Memory B cell (primary cell): ENCODE data around the gene CEP162.
A peak's percentile ranks its signal among the peaks of the same experiment; 100 is the strongest.

Experiments
- ATAC-seq: fragments of 150-1000 bp; cut with Tn5 transposase; 2 replicates; pipeline ENCODE4 v1.10.0; 2021; ENCODE audit warnings: low read depth, mild to moderate bottlenecking, moderate library complexity
- DNase-seq, 2 donors: peaks; one replicate each; pipeline ENCODE4 v3.0.0; 2022; ENCODE audit warnings: low spot score in 2 of 2
- H3K27ac Mint-ChIP-seq: one replicate; pipeline ENCODE4 v1.8.0; 2022; ENCODE audit warnings: mild to moderate bottlenecking, moderate library complexity, mixed read lengths
- H3K27me3 Mint-ChIP-seq: one replicate; pipeline ENCODE4 v1.8.0; 2022; ENCODE audit warnings: mixed read lengths
- H3K36me3 Mint-ChIP-seq: one replicate; pipeline ENCODE4 v1.8.0; 2022; ENCODE audit warnings: mild to moderate bottlenecking, mixed read lengths
- H3K4me1 Mint-ChIP-seq: one replicate; pipeline ENCODE4 v1.8.0; 2022; ENCODE audit warnings: mixed read lengths
- H3K4me3 Mint-ChIP-seq: one replicate; pipeline ENCODE4 v1.8.0; 2022; ENCODE audit warnings: mild to moderate bottlenecking, moderate library complexity, mixed read lengths
- H3K9me3 Mint-ChIP-seq: one replicate; pipeline ENCODE4 v1.8.0; 2022; ENCODE audit warnings: mixed read lengths

CEP162 gene, protein sequence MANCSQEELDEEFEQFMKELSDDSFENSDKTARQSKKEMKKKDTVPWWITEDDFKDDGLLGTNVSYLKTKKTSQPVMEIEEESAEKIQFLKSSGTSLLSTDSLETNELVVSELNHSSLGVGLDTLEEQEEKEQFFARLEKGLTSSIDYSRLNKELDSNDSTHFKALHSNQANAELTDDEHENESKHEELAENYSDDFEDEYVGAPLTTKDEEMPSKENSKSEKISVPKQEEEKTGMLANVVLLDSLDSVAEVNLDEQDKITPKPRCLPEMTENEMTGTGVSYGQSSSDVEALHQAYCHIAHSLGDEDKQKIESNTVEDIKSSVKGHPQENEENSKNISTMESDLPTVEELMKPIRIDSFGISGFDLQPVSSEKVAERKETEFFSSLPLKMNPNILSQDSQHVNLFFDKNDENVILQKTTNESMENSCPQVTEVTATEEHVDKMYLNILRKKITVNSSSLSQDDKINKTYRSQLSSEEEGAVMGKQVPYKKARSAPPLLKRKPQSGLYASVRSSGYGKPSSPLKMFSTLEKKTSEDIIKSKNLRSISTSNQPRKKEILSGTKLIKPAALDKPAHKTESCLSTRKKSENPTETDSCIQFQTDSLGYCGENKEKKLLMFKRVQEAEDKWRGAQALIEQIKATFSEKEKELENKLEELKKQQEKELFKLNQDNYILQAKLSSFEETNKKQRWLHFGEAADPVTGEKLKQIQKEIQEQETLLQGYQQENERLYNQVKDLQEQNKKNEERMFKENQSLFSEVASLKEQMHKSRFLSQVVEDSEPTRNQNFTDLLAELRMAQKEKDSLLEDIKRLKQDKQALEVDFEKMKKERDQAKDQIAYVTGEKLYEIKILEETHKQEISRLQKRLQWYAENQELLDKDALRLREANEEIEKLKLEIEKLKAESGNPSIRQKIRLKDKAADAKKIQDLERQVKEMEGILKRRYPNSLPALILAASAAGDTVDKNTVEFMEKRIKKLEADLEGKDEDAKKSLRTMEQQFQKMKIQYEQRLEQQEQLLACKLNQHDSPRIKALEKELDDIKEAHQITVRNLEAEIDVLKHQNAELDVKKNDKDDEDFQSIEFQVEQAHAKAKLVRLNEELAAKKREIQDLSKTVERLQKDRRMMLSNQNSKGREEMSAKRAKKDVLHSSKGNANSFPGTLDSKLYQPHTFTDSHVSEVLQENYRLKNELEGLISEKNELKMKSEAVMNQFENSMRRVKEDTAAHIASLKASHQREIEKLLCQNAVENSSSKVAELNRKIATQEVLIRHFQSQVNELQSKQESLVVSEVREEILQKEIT (N-terminal part only)

DNA sequence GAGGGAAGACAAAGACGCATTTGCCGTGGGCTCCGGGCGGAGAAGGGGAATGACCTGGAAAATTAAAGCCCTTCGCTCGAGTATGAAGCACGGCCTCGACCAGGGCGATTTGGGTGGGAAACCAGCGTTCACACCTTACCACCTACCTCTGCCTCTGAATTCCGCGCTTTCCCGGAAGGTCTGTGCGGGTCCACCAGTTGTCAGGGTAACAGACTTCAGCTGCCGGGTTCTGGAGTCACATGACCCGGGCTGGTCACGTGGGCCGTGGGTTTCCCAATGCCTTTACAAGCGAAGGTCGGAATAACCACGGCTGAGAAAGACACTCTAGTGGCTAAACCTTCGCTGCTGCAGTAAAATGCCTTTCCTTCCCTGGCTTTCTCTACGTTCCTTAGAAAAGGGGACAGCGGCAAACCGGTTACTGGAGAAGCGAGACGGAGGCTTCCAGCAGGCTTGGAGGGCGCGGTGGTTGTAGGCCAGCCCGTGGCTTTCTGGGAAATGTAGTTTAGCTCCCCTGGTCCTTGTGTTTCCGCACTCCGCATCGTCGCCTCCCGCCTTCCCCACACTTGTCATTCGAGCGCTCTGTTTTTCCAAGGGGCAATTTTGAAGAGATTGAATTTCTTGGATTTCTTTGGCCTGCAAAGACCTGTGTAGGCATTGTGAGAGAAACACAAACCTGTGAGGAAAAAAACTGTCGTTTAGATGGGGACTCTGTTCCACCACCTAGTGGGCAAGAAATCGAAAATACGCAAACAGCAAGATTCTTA is at the start of gene CEP162:
TSS of gene CEP162 (minus strand) at position 210 of the 764 bp plus-strand sequence. CDS start 1,250 bp downstream, outside the sequence.
- H3K4me3 Mint-ChIP-seq, result peak within 1 kb of the TSS; percentile 97
- ATAC-seq (peak; percentile 88), DNase-seq (peak; percentile 76 to 87)
- peaks cover 11% of the 10 kb centered on the region for H3K4me1 Mint-ChIP-seq
- H3K27ac Mint-ChIP-seq, result peak within 1 kb of the TSS; percentile 93
- no peaks in the 10 kb centered on the region for H3K9me3 Mint-ChIP-seq
- peaks cover 3% of the 10 kb centered on the region for H3K27me3 Mint-ChIP-seq
- peaks cover 1% of the 10 kb centered on the region for H3K36me3 Mint-ChIP-seq

DNA sequence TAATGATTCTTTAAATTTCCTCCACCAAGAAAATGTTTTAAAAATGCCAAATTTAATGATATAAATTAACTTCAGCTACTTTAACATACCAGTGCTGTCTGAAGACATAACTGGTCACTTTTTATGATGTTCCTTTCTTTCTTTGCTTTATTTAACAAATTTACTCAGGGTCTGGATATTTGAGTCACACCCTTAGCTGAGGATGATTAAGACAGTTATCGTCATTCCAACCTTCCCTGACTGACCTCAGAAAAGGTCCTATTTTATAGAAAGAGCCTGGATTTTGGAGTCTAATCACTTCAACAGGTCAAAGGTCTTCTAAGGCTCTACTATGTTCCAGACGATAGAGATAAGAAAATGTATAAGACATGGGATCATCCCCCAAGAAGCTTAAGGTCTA is 47.4 kb upstream of the CEP162 start:
- no peaks in the 10 kb centered on the region for H3K36me3 Mint-ChIP-seq
- H3K9me3 Mint-ChIP-seq, result no peaks in the 10 kb centered on the region
- DNase-seq (no peak), ATAC-seq (no peak)
- H3K4me3 Mint-ChIP-seq, result no peak overlapping the region
- no peak overlapping the region for H3K27ac Mint-ChIP-seq
- H3K4me1 Mint-ChIP-seq, result no peaks in the 10 kb centered on the region
- peaks cover 13% of the 10 kb centered on the region for H3K27me3 Mint-ChIP-seq

- no peaks in the 10 kb centered on the region for H3K4me1 Mint-ChIP-seq
- H3K4me3 Mint-ChIP-seq, result no peak overlapping the region
- DNase-seq (no peak), ATAC-seq (no peak)
- no peak overlapping the region for H3K27ac Mint-ChIP-seq
- H3K36me3 Mint-ChIP-seq, result no peaks in the 10 kb centered on the region
- peaks cover 1% of the 10 kb centered on the region for H3K9me3 Mint-ChIP-seq
- H3K27me3 Mint-ChIP-seq, result peaks cover 15% of the 10 kb centered on the region
These were observed 45.8 kb upstream of the CEP162 start for GRCh38 chr6:84273048-84273809.

- Mint-ChIP-seq H3K4me1 (no peaks in the 10 kb centered on the region), H3K27ac (no peak overlapping the region), H3K36me3 (no peaks in the 10 kb centered on the region), H3K27me3 (peaks cover 15% of the 10 kb centered on the region), H3K4me3 (no peak overlapping the region), H3K9me3 (peaks cover 1% of the 10 kb centered on the region)
- no peak for ATAC-seq
- no peak for DNase-seq
These were observed 44.9 kb upstream of the CEP162 start for GRCh38 chr6:84272298-84272697.

DNA sequence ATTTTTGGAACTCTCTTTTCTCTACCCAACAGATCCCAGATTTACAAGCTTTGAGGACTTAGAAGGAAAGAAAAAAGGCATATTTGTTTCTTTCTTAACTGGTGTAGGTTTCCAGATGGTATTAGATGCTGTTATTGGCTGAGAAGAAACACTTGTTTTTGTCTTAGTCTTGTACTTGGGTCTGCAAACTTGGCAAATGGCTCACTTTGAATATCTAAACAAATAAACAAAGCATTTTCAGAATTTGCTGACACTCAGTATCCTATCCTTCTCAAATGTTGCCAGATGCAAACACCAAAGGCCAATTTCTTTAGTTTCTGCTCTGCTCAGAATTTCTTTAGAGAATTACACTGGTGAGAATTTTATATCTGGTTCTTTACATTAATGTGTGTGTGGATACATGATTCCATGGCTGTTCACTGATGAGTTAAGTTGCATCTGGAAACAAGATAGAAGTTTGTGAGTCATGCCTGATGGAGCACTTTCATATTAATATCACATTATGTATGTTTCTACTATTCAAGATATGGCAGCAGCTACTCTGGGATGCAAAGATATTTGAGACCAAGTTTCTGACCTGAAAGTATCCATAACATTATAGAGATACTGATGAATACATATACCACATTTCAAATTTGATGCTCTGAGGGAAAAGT is 43.7 kb upstream of the CEP162 start:
- Mint-ChIP-seq H3K27ac (no peak overlapping the region), H3K9me3 (peaks cover 1% of the 10 kb centered on the region), H3K36me3 (no peaks in the 10 kb centered on the region), H3K4me3 (no peak overlapping the region), H3K4me1 (no peaks in the 10 kb centered on the region), H3K27me3 (peaks cover 15% of the 10 kb centered on the region)
- no peak for ATAC-seq
- no peak for DNase-seq

GRCh38 chr6:84269947-84270733 is 42.7 kb upstream of the CEP162 start:
- no peak overlapping the region for H3K27ac Mint-ChIP-seq
- ATAC-seq, result no peak

GRCh38 chr6:84268781-84269180 is 41.3 kb upstream of the CEP162 start:
- Mint-ChIP-seq H3K4me3 (no peak overlapping the region), H3K36me3 (no peaks in the 10 kb centered on the region), H3K27me3 (peaks cover 15% of the 10 kb centered on the region), H3K27ac (no peak overlapping the region), H3K9me3 (peaks cover 1% of the 10 kb centered on the region), H3K4me1 (no peaks in the 10 kb centered on the region)
- ATAC-seq (no peak), DNase-seq (no peak)

More at GRCh38 chr6:84269947-84270733, 42.7 kb upstream of the CEP162 start:
- Mint-ChIP-seq H3K27me3 (peaks cover 17% of the 10 kb centered on the region), H3K4me1 (no peaks in the 10 kb centered on the region), H3K36me3 (no peaks in the 10 kb centered on the region), H3K4me3 (no peak overlapping the region), H3K9me3 (peaks cover 1% of the 10 kb centered on the region)
- no peak for DNase-seq

DNA sequence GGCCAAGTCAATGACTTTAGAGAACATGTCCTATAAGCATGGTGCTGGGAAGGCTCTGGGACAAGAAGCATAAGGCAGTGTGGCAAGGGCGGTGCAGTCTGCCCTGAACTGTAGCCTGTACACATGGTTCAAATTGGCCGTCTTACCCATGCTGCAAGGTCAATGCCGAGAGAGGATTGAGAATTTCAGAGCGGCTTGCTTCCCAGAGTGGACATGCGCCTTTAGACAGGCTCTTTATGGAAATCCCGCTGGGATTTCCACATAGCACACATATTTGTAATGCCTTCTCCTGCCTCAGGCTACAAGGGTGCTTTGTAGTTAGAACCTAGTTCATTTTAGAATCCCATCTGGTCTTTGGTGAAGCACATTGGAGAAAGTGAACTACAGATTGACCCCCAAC is 36.1 kb upstream of the CEP162 start:
- DNase-seq (no peak), ATAC-seq (no peak)
- Mint-ChIP-seq H3K9me3 (no peaks in the 10 kb centered on the region), H3K4me3 (no peak overlapping the region), H3K36me3 (no peaks in the 10 kb centered on the region), H3K4me1 (no peaks in the 10 kb centered on the region), H3K27me3 (peaks cover 2% of the 10 kb centered on the region), H3K27ac (no peak overlapping the region)

DNA sequence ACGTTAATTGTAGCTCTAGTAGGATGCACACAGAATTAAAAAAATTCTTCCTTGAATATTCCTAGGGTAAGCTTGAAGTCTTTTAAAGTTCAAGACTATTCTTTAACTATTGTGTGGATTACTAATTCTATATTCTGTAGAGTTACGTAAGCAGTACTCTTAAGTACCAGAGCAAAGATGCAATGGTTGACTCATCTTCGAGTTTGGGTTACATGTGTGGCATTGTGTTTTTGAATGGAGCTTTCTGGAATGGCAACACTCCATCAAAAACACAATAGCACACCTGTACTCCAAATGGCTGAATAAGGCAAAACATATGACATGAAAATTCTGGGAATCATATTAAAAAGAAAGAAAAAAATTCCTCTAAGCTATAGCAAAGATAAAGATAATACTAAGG is 33.5 kb upstream of the CEP162 start:
- Mint-ChIP-seq H3K27ac (no peak overlapping the region), H3K4me3 (no peak overlapping the region), H3K9me3 (no peaks in the 10 kb centered on the region), H3K36me3 (no peaks in the 10 kb centered on the region), H3K27me3 (peaks cover 2% of the 10 kb centered on the region), H3K4me1 (no peaks in the 10 kb centered on the region)
- no peak for DNase-seq
- no peak for ATAC-seq

DNA sequence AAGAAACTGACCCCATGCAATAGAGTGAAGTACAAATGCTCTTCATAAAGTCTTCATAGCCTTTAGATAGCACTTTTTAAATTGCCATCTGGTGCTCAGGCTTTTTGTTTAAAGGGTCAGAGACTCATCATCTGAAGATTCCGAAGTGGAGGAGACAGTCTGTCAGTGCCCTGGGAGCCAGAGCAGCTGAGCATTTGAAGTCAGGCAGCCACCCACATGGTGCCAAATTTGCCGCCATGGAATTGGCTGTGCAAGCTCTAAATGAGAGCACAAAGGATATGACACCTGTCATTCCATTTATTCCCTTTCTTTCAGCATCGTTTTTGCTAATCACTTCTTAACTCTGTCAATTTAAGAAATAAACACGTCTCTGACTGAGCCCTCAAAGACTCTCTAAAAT is 32.8 kb upstream of the CEP162 start:
- no peak for ATAC-seq

DNA sequence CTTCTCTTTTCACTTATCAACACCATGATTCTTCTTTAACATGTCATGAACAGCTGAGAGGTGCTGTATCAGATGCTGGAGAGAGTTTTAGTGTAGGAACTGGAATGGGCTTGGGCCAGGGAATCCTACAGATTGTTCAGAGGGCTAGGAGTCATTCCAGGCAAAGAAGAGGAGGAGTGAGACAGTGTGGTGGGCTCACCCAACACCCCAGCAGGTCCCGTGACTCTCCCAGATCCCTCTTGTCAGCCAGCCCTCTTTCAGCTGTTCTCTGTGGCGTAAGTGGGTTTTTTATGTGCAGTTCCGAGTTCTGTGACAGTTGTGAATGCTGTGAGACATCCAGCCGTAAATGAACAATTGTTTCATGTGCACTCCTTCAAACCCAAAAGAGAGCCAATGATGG is 31.4 kb upstream of the CEP162 start:
- DNase-seq, result no peak
- H3K36me3 Mint-ChIP-seq, result no peaks in the 10 kb centered on the region
- ATAC-seq, result no peak
- H3K4me3 Mint-ChIP-seq, result no peak overlapping the region
- H3K27me3 Mint-ChIP-seq, result peaks cover under 1% of the 10 kb centered on the region
- H3K27ac Mint-ChIP-seq, result no peak overlapping the region
- no peaks in the 10 kb centered on the region for H3K4me1 Mint-ChIP-seq
- H3K9me3 Mint-ChIP-seq, result no peaks in the 10 kb centered on the region

More for the DNA sequence above, 32.8 kb upstream of the CEP162 start:
- no peaks in the 10 kb centered on the region for H3K27me3 Mint-ChIP-seq
- H3K36me3 Mint-ChIP-seq, result no peaks in the 10 kb centered on the region
- no peak for DNase-seq
- H3K4me3 Mint-ChIP-seq, result no peak overlapping the region
- H3K27ac Mint-ChIP-seq, result no peak overlapping the region
- no peaks in the 10 kb centered on the region for H3K9me3 Mint-ChIP-seq
- H3K4me1 Mint-ChIP-seq, result no peaks in the 10 kb centered on the region

- Mint-ChIP-seq H3K27ac (no peak overlapping the region), H3K9me3 (no peaks in the 10 kb centered on the region), H3K4me3 (no peak overlapping the region), H3K36me3 (no peaks in the 10 kb centered on the region), H3K27me3 (peaks cover 6% of the 10 kb centered on the region), H3K4me1 (no peaks in the 10 kb centered on the region)
- DNase-seq (no peak), ATAC-seq (no peak)
These were observed 30.8 kb upstream of the CEP162 start for GRCh38 chr6:84258268-84258667.
